ENCODE results near the gene B4GAT1. TPM values are rescaled to one million over a fixed set of nuclear protein-coding genes. Genes with fewer than 3 reads are reported as not detected.

Gene B4GAT1
- total RNA-seq, 2 donors from 2014 or later, result 37.9 to 41.1 TPM

Other genes starting within 250 kb of the B4GAT1 start
- gene KLC2, start 89.9 kb downstream of the B4GAT1 start, total RNA-seq, result 10 to 100 TPM; 25.8 to 32.1 TPM
- gene RAB1B, start 79.0 kb downstream of the B4GAT1 start, total RNA-seq, result 100 to 1,000 TPM; 114 to 115 TPM
- gene CNIH2, start 69.5 kb downstream of the B4GAT1 start, total RNA-seq, result not detected
- gene YIF1A, start 58.5 kb downstream of the B4GAT1 start, total RNA-seq, result 10 to 100 TPM; 53.2 to 81.1 TPM
- gene TMEM151A, start 55.7 kb downstream of the B4GAT1 start, total RNA-seq, result 1 to 10 TPM in 1 of 2 donors, under 1 TPM in 1; 0.86 to 1.1 TPM
- 10 to 100 TPM; 43.8 to 54.3 TPM for gene CD248, start 30.6 kb downstream of the B4GAT1 start, total RNA-seq
- 1 to 10 TPM; 2.2 to 4.6 TPM for gene RIN1, start 11.2 kb downstream of the B4GAT1 start, total RNA-seq
- gene BRMS1, start 2.5 kb downstream of the B4GAT1 start, total RNA-seq, result 10 to 100 TPM; 14.9 to 19.3 TPM
- 10 to 100 TPM; 15.1 to 16.6 TPM for gene SLC29A2, start 24.1 kb upstream of the B4GAT1 start, total RNA-seq
- under 1 TPM; 0.18 to 0.68 TPM for gene NPAS4, start 73.4 kb upstream of the B4GAT1 start, total RNA-seq
- gene MRPL11, start 91.2 kb upstream of the B4GAT1 start, total RNA-seq, result 10 to 100 TPM; 43.1 to 47.0 TPM
- 10 to 100 TPM in 1 of 2 donors, 1 to 10 TPM in 1; 9.1 to 11.0 TPM for gene PELI3, start 119.3 kb upstream of the B4GAT1 start, total RNA-seq
- 10 to 100 TPM; 18.5 TPM for gene DPP3, start 132.8 kb upstream of the B4GAT1 start, total RNA-seq
- gene BBS1, start 163.0 kb upstream of the B4GAT1 start, total RNA-seq, result 10 to 100 TPM; 18.7 to 18.9 TPM
- gene ZDHHC24, start 198.4 kb upstream of the B4GAT1 start, total RNA-seq, result 1 to 10 TPM; 7.9 to 8.2 TPM
- under 1 TPM; 0.10 to 0.15 TPM for gene ACTN3, start 199.3 kb upstream of the B4GAT1 start, total RNA-seq
- gene CTSF, start 221.0 kb upstream of the B4GAT1 start, total RNA-seq, result 10 to 100 TPM; 51.0 to 71.9 TPM
- under 1 TPM; 0.18 to 0.39 TPM for gene CCDC87, start 245.4 kb upstream of the B4GAT1 start, total RNA-seq
- gene CCS, start 245.6 kb upstream of the B4GAT1 start, total RNA-seq, result 10 to 100 TPM; 28.3 to 28.6 TPM

Data from left cardiac atrium (tissue), 2 donors.